Kidney capillary endothelial cell (primary cell): ENCODE data around the gene ZNF189.
A peak's percentile ranks its signal among the peaks of the same experiment; 100 is the strongest.
"Not testable (repeated sequence)": the region's sequence is repeated elsewhere in the genome, so short reads cannot be mapped to it uniquely, and the experiment has no call there.

ENCODE experiments used
- DNase-seq: peaks from one replicate; pipeline ENCODE4 v3.0.0-alpha.2; 2018; ENCODE audit warnings: low spot score

The ZNF189 gene

DNA sequence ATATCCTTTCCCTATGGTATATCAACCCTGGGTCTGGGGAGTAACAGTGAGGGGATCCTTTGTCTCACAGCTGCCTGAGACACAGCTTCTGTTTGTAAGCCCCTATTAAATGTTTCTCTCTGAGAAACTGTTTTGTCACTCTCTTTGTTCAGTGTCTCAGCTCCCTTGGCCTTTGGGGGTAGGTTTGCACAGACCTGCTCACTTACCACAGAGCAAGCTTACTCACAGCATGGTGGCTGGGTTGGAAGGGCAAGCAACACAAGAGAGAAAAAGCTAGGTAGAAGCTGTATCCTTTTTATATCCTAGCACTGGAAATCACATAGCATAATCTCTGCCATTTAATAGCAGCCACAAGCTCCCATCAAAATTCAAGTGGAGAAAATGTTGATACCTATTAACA, 18.4 kb upstream of the ZNF189 start:
- no peak for DNase-seq

DNA sequence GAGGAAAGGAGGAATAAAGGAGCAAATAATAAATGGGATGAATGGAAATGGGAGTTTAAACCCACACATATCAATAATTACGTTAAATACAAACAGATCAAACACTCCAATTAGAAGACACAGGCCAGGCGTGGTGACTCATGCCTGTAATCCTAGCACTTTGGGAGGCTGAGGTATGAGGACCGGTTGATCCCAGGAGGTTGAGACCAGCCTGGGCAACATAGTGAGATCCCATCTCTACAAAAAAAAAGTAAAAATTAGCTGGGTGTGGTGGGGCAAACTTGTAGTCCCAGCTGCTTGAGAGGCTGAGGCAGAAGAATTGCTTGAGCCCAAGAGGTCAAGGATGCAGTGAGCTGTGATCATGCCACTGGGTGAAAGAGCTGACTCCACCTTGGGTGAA, 17.5 kb upstream of the ZNF189 start:
- no peak for DNase-seq

DNA sequence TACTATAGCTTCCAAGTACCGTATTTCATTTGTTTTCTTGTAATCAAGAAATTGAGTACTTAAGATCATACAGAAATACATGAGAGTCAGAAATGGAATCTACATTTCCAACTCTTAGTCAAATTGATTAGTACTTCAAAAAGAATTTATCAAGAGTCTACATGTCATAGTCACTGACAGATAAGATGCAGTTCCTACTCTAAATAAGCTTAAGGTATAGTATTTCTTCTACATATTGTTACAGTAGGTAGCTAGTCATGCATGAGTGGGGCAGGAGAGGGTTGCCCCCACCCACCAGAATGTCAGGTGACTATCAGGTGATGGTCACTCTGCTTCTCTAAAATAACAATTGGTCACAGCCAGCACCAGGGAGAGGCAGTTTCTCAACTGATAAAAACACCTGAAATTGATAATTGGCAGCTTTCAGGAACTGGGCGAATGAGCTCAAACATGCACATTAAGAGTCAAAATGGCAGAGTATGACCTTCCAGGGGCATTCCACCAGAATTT, 16.8 kb upstream of the ZNF189 start:
- no peak for DNase-seq

DNA sequence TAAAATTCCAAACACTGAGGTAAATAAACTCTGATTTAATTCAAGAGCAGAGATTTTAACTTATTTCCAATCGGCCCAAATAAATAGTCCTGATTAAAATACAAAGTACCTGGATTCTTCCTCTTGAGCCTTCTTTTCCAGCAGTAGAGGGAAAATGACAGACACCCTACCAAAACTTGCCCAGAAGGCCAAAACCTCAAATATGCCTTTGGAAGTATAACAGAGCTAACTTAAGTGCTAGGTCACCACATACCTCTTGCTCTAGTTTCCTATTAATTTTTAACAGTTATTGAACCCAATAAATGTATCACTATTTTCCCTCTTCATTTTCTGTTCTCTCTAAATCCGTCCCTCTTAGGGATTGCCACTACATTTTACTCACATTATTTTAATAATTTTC, 15.3 kb upstream of the ZNF189 start:
- no peak for DNase-seq

DNA sequence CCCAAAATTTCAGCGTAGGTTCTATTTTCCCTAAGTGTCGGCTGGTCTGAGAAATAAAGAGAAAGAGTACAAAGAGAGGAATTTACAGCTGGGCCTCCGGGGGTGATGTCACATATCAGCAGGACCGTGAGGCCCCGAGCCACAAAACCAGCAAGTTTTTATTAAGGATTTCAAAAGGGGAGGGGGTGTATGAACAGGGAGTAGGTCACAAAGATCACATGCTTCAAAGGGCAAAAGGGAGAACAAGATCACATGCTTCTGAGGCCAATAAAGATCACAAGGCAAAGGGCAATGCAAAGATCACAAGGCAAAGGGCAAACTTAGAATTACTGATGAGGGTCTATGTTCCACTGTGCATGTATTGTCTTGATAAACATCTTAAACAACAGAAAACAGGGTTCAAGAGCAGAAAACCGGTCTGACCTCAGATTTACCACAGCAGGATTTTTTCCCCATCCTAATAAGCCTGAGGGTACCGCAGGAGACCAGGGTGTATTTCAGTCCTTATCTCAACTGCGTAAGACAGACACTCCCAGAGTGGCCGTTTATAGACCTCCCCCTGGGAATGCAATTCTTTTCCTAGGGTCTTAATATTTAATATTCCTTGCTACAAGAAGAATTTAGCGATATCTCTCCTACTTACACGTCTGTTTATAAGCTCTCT, 13.6 kb upstream of the ZNF189 start, which contains the start of gene BAAT:
Gene BAAT, minus strand, starts transcription at position 134 of the 664 bp plus-strand sequence. CDS start 13,602 bp downstream, outside the sequence.
- not testable (repeated sequence) for DNase-seq

DNA sequence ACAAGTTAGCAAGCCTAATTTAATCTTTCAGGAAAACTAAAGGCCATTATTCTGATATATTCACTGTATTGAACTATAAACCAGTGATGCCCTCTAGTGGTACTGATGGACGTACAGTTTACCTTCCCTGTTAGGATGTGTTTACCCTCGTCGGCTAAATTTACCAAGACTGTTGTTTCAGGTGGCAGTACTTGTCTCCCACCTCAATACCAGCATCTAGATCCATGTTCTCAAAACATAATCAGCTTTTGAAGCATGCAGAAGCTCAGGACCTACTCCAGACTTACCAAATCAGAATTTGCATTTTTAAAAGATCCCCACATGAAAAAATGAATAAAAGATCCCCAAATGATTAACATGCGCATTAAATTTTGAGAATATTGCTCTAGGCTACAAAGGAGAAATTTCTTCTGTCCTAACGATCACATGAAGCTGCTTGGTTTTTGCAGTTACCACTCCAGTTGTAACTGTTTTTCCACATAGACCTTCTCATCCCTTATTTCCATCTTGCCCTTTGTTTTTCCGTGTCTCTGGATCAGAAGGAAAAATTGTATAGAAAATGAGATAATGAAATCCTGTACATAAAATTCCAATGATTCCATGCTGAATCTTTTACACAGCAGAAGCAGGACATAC, 10.7 kb upstream of the ZNF189 start:
- peak; percentile 48 for DNase-seq

DNA sequence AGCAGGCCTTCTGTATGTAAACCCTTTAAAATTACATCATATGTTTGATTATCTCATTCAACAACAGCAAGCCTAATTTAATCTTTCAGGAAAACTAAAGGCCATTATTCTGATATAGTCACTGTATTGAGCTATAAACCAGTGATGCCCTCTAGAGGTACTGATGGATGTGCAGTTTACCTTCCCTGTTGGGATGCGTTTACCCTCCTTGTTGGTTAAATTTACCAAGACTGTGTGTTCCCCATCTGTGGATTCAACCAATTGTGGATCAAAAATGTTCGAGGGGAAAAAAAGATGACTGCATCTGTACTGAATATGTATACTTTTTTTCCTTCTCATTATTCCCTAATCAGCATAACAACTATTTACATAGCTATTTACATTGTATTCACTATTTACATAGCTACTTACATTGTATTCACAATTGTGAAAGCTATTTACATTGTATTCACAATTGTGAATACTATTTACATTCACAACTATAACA, 10.1 kb upstream of the ZNF189 start:
- DNase-seq = peak; percentile 15

DNA sequence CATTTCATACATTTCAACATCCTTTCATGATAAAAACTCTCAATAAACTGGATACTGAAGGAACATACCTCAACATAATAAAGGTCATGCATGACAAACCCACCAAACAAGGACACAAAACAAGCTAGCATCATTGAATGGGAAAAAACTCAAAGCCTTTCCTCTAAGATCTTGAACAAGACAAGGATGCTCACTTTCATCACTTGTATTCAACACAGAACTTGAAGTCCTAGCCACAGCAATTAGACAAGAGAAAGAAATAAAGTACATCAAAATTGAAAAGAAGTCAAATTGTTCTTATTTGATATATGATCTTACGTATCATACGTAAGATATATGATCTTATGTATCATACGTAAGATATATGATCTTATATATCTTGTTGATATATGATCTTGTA, 5.5 kb upstream of the ZNF189 start:
- no peak for DNase-seq

DNA sequence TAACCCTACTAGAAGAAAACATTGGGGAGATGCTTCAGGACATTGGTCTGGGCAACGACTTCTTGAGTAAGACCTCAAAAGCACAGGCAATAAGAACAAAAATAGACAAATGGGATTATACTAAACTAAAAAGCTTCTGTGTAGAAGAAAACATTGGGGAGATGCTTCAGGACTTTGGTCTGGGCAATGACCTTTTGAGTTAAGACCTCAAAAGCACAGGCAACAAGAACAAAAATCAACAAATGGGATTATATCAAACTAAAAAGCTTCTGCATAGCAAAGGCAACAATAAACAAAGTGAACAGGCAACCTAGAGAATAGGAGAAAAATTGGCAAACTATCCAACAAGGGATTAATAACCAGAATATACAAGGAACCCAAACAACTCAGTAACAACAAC, 4.0 kb upstream of the ZNF189 start:
- no peak for DNase-seq

DNA sequence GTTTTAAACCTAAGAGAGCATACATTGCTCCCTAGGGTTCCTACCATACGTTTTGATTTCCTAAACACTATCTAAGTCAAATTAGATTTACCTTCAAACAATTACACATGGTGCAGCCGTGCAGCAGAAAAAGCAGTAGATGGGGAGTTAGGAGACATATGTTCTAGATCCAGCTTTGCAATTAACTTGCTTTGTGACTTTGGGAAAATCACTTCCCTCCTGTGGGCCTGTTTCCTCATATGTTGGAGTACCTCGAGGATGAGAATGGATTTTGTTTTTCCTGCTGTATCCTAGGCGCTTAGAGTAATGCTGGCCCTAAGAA, 944 bp upstream of the ZNF189 start:
- no peak for DNase-seq

DNA sequence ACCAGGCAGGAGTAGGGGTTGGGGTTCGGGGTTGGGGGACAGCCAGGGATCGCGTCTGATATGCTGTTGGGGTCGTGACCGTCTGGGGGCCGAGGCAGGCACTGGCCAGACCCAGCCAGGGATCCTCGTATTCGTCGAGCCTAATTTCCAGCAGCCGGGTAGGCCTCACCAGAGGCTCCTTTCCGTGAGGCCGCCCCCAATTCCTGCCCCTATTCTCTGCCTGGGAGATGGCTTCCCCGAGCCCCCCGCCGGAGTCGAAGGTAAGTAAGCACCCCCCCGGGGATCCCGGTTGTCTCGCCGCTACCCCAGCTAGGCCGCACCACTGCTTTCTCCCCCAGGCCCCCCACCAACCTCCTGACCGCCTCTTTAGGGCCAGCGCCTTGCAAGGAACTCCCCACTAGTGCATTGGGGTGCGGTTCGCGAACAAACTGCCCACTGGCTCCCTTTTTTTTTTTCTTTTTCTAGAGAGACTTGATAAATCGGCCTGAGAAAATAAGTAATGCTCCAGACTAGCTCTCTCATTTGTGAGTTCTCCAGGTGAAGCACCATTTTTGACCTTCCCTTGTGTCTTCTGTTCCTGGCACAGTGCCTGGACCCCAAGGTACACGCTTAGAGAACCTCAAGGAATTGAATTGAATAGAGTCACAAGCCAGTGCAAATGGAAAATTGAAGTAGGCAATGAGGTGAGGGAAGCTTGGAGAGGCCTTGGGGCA, 435 bp downstream of the ZNF189 start:
- no peak for DNase-seq

DNA sequence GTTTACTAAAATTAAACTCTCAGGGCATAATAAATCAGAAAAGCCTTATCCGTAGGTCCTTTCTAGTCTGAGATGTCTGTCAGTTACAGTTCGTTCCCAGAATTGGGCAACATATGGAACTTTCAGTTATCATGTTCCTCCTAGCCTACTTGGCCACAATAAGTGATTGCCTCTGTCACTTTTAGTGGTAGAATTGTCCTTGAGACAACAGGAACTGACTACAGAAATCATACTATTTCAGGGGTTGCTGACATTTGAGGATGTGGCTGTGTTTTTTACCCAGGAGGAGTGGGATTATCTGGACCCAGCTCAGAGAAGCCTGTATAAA, 956 bp downstream of the ZNF189 start:
- DNase-seq = no peak

DNA sequence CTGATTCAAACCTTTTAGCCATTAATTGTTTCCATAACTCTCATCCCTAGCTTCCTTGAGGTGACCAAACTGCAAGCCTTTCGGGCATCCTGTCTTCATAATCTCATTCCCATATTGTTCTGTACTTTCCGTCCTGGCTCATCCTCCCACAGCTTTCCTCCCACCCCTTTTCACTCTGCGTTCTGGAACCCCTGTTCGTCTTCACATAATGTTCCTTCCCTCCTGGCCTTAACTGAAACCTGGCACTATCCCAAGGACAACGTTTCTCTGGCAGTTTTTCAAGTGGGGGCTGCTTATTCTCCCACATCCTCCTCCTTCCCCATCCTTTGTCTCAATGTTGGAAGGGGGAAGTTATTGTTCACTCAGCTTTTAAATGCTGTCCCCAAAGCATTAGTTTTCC, 1.5 kb downstream of the ZNF189 start:
- DNase-seq = no peak

DNA sequence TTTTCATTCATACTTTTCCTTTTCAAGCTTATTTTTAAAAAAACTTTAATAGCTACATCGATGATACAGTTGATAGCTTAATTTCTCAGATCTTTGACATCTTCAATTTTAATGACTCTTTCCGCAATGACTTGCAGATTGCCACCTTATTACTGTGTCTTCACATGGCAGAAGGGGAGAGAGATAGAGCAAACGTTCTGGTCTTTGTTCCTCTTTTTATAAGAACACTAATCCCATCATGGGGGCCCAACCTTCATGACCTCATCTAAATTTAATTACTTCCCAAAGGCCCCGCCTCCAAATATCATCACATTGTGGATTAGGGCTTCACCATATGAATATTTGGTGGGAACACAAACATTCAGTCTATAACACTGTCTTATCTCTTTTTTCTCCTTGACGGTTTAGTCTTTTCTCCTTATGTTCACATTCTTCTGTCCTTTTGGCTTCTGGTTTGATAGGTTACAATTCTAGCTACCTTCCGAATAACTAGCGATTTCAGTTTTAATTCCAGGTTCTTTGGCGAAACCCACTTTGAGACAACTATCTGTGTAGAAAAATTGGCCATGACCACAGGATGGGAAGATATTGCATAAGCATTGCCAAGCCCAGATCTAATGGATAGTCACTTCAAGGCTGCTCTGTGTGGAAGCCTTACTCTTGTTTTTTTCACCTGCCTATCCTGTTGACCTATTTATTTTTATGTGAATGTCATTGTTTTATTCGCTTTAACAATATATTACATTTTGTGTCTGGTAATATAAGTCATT, 5.0 kb downstream of the ZNF189 start:
- no peak for DNase-seq

DNA sequence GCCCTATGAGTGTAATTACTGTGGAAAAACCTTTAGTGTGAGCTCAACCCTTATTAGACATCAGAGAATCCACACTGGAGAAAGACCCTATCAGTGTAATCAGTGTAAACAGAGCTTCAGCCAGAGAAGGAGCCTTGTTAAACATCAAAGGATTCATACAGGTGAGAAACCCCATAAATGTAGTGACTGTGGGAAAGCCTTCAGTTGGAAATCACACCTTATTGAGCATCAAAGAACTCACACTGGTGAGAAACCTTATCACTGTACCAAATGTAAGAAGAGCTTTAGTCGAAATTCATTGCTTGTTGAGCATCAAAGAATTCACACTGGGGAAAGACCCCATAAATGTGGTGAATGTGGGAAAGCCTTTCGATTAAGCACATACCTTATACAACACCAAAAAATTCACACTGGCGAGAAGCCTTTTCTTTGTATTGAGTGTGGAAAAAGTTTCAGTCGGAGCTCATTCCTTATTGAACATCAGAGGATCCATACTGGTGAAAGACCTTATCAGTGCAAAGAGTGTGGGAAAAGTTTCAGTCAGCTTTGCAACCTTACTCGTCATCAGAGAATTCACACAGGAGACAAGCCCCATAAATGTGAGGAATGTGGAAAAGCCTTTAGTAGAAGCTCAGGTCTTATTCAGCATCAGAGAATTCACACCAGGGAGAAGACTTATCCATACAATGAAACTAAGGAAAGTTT, 9.9 kb downstream of the ZNF189 start:
- no peak for DNase-seq

DNA sequence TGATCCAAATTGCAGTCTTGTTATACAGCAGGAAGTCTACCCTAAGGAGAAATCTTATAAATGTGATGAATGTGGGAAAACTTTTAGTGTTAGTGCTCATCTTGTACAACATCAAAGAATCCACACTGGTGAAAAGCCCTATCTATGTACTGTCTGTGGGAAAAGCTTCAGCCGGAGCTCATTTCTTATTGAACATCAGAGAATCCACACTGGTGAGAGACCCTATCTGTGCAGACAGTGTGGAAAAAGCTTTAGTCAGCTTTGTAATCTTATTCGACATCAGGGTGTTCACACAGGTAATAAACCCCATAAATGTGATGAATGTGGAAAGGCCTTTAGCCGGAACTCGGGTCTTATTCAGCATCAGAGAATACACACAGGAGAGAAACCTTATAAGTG, 10.4 kb downstream of the ZNF189 start:
- DNase-seq = no peak

DNA sequence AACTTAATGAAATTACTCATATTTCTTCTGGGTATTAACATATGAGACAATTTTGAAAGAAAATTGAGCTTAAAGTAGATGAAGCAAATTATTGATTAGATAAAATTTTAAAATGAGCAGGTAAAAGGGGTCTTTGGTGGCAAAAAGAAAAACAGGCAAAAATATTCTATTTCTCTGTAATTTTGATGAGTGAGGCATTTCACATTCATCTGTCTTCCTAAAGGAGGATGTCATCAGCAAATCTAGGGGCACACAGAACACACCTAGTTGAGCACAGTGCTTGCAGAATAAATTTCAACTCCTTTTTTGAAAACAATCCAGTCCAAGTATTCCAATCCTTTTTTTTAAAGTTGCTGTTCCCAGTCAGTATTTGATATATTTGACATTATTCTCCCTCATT, 16.2 kb downstream of the ZNF189 start:
- DNase-seq = no peak

DNA sequence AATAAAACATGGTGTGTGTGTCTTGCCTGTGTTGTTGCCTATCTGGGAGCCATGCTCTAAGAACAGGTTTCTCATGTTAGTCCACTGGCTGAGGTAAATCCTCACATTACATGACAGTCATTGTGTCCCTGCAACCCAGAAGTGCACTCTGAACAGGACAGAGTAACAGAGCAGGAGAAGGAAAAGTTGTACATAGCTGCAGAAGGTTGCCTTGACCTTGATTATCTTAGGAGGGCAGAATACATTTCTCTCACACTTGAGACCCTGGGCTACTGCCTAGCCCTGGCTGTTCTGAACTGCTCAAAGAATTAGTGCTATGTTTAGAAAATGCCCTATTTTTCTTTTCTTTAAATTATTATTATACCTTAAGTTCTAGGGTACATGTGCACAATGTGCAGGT, 16.9 kb downstream of the ZNF189 start:
- no peak for DNase-seq

DNA sequence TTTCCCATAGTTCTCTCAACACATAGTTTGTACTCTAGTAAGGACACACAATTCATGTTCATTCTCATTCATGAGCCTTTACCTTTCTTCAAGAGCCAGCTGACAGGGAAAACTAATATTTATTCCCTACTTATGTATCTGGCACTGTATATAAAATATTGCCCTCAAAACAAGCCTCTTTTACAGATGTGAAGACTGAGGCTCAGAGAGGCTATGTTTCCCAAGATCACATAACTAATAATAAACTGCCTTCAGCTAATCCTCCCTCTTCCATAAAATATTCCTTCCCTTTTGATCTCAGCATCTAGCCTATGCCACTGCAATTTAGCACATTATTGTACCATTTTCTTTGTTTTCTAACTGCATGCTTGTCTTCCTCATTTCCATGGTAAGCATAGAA, 18.7 kb downstream of the ZNF189 start:
- DNase-seq = no peak

DNA sequence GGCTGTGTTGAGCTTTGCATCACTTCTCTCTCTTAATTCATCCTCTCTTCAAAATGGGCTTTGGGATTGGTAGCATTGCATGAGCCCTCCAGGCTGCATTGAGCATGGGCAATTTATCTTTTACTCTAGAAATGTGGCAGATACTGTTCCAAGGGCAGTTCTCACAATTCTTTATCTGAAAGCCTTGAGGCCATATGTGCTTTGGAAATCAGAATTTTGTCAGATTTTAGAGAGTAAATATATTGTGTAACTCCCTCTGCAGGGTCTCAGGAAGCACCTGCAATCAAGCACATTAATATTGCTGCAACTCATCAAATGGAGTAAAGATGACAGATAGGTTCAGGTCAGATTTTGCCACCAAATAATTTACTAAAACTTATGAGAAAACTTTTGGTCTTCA, 19.3 kb downstream of the ZNF189 start:
- no peak for DNase-seq

DNA sequence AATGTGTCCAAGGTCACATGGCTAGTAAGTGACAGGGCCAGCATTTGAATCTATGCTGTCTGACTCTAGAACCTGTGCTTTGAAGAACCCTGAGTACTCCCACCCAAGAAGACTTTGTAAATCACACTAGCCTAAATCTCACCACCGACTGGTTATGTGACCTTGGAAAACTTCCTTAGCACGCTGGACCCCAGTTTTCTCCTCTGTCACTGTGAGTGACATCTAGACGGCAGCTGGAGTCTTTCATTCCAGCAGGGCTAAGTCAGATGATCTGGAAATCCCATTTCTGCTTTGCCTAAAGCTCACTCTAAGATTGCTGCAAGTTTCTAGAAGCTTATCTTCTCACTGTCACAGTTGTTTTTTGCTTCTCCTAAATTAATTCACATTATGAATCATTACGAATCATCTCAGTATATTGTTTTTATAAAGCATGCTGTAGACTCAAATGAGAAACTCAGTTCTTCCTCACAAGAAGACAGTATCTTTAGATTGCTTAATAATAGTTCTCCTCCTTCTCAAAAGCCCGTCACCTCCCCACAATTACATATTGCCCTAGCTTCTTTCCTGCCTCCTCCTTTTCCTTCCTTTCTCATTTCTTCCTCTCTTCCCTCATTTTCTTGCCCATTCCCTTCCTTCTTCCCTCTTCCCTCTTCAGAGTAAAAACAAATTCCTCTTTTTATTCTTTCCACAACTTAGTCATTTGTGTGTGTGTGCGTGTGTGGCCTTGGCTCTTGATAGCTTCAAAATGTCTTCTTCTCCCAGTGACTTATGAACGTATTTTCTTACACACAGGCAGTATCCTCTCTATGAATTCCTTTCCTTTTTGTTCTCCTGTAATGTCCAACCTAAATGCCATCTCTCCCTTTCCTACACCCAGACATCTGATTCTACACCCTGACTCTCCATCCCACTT, 20.1 kb downstream of the ZNF189 start:
- no peak for DNase-seq
